Choroid plexus epithelial cell (primary cell): ENCODE measurements around the gene ATXN7L1.

Experiments
- DNase-seq: peaks from one replicate; pipeline ENCODE4 v3.0.0-alpha.2; 2010; ENCODE audit warnings: low read depth
- H3K4me3 ChIP-seq: 2 replicates; pipeline ENCODE4 v1.5.1; 2011; ENCODE audit warnings: low read depth, mild to moderate bottlenecking, control low read depth, low read length, moderate library complexity
- TF ChIP-seq, protein P1 (sequence below): conservative IDR thresholded peaks from 2 replicates; pipeline ENCODE4 v1.5.1; 2011; ENCODE audit warnings: low read depth, mild to moderate bottlenecking, control low read depth, inconsistent platforms, low read length, moderate library complexity

The ATXN7L1 gene

DNA sequence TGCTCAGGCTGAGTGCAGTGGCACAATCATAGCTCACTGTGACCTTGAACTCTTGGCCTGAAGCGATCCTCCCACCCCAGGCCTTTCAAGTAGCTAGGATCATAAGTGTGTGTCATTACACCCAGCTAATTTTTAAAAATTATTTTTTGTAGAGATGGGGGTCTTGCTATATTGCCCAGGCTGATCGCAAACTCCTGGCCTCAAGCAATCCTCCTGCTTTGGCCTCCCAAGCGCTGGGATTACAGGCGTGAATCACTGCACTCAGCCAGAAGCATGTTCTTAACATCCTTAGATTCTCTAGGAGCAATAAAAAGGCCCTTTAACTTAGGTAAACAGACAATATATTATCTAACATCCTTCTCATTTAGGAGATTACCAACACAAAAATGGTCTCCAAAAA is 256.8 kb downstream of the ATXN7L1 start:
- TF ChIP-seq, protein P1, sequence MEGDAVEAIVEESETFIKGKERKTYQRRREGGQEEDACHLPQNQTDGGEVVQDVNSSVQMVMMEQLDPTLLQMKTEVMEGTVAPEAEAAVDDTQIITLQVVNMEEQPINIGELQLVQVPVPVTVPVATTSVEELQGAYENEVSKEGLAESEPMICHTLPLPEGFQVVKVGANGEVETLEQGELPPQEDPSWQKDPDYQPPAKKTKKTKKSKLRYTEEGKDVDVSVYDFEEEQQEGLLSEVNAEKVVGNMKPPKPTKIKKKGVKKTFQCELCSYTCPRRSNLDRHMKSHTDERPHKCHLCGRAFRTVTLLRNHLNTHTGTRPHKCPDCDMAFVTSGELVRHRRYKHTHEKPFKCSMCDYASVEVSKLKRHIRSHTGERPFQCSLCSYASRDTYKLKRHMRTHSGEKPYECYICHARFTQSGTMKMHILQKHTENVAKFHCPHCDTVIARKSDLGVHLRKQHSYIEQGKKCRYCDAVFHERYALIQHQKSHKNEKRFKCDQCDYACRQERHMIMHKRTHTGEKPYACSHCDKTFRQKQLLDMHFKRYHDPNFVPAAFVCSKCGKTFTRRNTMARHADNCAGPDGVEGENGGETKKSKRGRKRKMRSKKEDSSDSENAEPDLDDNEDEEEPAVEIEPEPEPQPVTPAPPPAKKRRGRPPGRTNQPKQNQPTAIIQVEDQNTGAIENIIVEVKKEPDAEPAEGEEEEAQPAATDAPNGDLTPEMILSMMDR, result no peak
- H3K4me3 ChIP-seq, result no peak overlapping the region
- no peak for DNase-seq

- H3K4me3 ChIP-seq, result no peak overlapping the region
- no peak for DNase-seq
- TF ChIP-seq, protein P1, result no peak
These were observed 258.4 kb downstream of the ATXN7L1 start for GRCh38 chr7:105618016-105618296.

DNA sequence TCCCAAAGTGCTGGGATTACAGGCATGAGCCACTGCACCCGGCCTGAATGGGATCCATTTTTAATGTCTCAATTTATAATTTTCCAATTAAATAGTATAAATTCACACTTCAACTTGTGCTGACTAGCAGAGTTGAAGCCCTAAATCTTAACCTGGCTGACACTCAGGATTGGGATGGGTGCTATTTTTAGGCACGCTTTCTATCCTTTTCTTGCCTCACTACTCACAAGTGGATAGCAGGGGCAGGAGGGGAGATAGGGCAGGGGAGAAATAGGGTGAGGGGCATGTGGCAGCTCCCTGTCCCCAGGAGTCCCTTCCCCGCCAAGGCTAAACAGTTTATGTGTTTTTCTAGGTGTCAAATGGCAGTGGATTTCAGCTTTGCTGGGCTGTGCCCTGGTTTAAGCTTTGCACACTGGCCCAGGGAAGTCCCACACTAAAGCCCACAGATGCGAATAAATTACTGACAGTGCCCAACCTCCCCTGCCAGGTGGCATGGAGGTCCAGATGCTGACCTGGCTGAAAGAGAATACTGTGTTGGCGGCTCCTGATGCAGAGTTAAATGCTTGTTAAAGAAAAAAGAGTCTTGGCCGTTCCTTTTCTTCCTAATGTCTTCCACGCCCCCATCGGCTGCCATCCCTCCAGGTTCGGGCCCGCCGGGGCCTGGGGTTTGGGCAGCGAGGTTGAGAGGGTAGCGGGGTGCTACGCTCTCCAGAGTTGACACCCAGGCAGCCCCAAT is 259.0 kb downstream of the ATXN7L1 start:
- no peak overlapping the region for H3K4me3 ChIP-seq
- no peak for DNase-seq
- TF ChIP-seq, protein P1, result no peak

DNA sequence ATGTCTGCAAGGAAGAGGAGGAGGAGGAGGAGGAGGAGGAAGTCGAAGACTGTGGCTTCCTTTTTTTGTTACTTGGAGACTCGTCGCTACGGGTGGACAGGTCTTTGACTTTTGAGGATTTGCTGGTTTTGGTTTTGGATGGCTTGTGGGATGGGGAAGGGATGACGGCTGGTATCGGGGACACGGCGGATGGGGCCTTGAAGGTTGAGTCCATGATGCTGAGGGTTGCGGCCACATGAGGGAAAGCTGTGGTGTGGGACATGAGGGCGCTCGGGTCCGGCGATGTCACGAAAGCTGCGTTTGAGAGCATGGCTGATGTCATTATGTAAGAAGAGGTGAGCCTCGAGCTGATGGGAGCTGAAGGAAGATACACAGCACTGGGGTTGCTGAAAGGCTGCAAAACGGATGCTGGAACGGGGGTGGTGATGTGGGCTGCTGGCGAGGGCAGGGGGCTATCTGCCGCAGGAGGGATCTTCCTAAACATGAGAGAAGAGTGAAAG is 262.0 kb downstream of the ATXN7L1 start:
- no peak overlapping the region for H3K4me3 ChIP-seq
- TF ChIP-seq, protein P1, result no peak
- no peak for DNase-seq

- TF ChIP-seq, protein P1, result no peak
- no peak overlapping the region for H3K4me3 ChIP-seq
- no peak for DNase-seq
These were observed 262.6 kb downstream of the ATXN7L1 start for GRCh38 chr7:105613611-105614330.

- DNase-seq, result no peak
- TF ChIP-seq, protein P1, result no peak
- no peak overlapping the region for H3K4me3 ChIP-seq
These were observed 263.6 kb downstream of the ATXN7L1 start for GRCh38 chr7:105612806-105613205.
